Endothelial cell of umbilical vein (primary cell): ENCODE results near the gene TIMM21. TPM values are rescaled to one million over a fixed set of nuclear protein-coding genes. Genes with fewer than 3 reads are reported as not detected.

Experiments used
- BruUV-seq: library from RNA; stranded (reverse); fragments of 400-500 nt; replicated peaks from 2 replicates; lab custom pipeline; 2021; lab: Mats Ljungman, UMichigan
- CTCF ChIA-PET: fragments of 300-600, 350-600 bp; sonication (Branson Sonifier 250); formaldehyde crosslinking; loops from one replicate; lab custom pipeline; 2021; ENCODE audit warnings: antibody characterized with exemption, inconsistent platforms; lab: Charles Lee
- POLR2A ChIA-PET: fragments of 300-600, 350-600 bp; sonication (Branson Sonifier 250); formaldehyde crosslinking; loops from one replicate; lab custom pipeline; 2021; ENCODE audit warnings: antibody characterized with exemption, inconsistent platforms; lab: Charles Lee
- DNase-seq: peaks from one replicate; pipeline ENCODE4 v3.0.0-alpha.2; 2011; ENCODE audit warnings: low read depth, low spot score
- FAIRE-seq: peaks from 2 replicates; lab custom pipeline; 2011; peaks lifted over from hg19 to GRCh38; lab: Jason Lieb, UNC
- H2AFZ ChIP-seq: 2 replicates; pipeline ENCODE4 v1.6.0; 2012; ENCODE audit warnings: low read depth, low read length, control low read depth, inconsistent platforms
- H3K27ac ChIP-seq: 2 replicates; pipeline ENCODE4 v1.5.1; 2011; ENCODE audit warnings: low read depth, mild to moderate bottlenecking, control low read depth, low read length, moderate library complexity; ENCODE audit not compliant: insufficient read depth
- H3K27me3 ChIP-seq, 2 experiments: 2 replicates each; pipeline versions ENCODE4 v1.6.0 to v1.6.1; 2011; ENCODE audit warnings: low read length in 2 of 2, mixed read lengths in 1 of 2; ENCODE audit not compliant: control insufficient read depth in 2 of 2, insufficient read depth in 2 of 2
- H3K36me3 ChIP-seq, 2 experiments: 2 replicates in 1 of 2; 3 replicates in 1 of 2; pipeline ENCODE4 v1.5.1; 2011; ENCODE audit warnings: low read length in 2 of 2, mild to moderate bottlenecking in 1 of 2, moderate library complexity in 1 of 2; ENCODE audit not compliant: control insufficient read depth in 2 of 2, insufficient read depth in 2 of 2; ENCODE audit errors: extremely low read depth in 1 of 2
- H3K4me1 ChIP-seq: 3 replicates; pipeline ENCODE4 v1.5.1; 2011; ENCODE audit warnings: mild to moderate bottlenecking, low read length; ENCODE audit not compliant: control insufficient read depth, insufficient read depth; ENCODE audit errors: extremely low read depth
- H3K4me2 ChIP-seq: 2 replicates; pipeline ENCODE4 v1.6.1; 2011; ENCODE audit warnings: low read length, control low read depth, mixed read lengths; ENCODE audit not compliant: insufficient read depth
- H3K4me3 ChIP-seq, 3 experiments: fragments of 200-600 bp in 1 of 3; sonication (generic), shearing (Covaris generic) in 1 of 3; replicated peaks in 1 of 3; 2 replicates each; pipeline ENCODE4 v1.5.1; 2011 to 2016; ENCODE audit warnings: control low read depth in 3 of 3, low read length in 3 of 3, mild to moderate bottlenecking in 2 of 3, inconsistent platforms in 1 of 3, low read depth in 1 of 3, moderate library complexity in 1 of 3; ENCODE audit not compliant: insufficient read depth in 1 of 3
- H3K79me2 ChIP-seq: 2 replicates; pipeline ENCODE4 v1.6.0; 2012; ENCODE audit warnings: low read length, inconsistent platforms; ENCODE audit not compliant: control insufficient read depth, insufficient read depth
- H3K9ac ChIP-seq: replicated peaks from 2 replicates; pipeline ENCODE3; 2011; ENCODE audit warnings: low read length, control low read depth; ENCODE audit not compliant: insufficient read depth; ENCODE audit errors: extremely low read depth
- H3K9me1 ChIP-seq: replicated peaks from 3 replicates; pipeline ENCODE4 v1.6.0; 2011; ENCODE audit warnings: mild to moderate bottlenecking, low read length; ENCODE audit not compliant: control insufficient read depth, insufficient read depth; ENCODE audit errors: extremely low read depth
- H3K9me3 ChIP-seq: replicated peaks from 2 replicates; pipeline ENCODE4 v1.5.1; 2012; ENCODE audit warnings: low read length, inconsistent platforms; ENCODE audit not compliant: control insufficient read depth, insufficient read depth
- H4K20me1 ChIP-seq: replicated peaks from 2 replicates; pipeline ENCODE3; 2011; ENCODE audit warnings: mild to moderate bottlenecking, low read length; ENCODE audit not compliant: control insufficient read depth, insufficient read depth; ENCODE audit errors: extremely low read depth
- CTCF ChIP-seq, 2 donors: IDR thresholded peaks; 1 replicate in 1 of 2; 2 replicates in 1 of 2; pipeline ENCODE4 v1.5.1; 2011; ENCODE audit warnings: low read length in 2 of 2, mild to moderate bottlenecking in 2 of 2, moderate library complexity in 2 of 2, control low read depth in 1 of 2, inconsistent platforms in 1 of 2, low read depth in 1 of 2; ENCODE audit not compliant: insufficient read depth in 1 of 2; ENCODE audit errors: extremely low read depth in 1 of 2
- EZH2 ChIP-seq: IDR thresholded peaks from 2 replicates; pipeline ENCODE4 v1.6.1; 2012; ENCODE audit warnings: borderline replicate concordance, low read depth, mild to moderate bottlenecking, moderate library complexity, low read length, inconsistent platforms; ENCODE audit not compliant: severe bottlenecking
- FOS ChIP-seq: IDR thresholded peaks from 2 replicates; pipeline ENCODE4 v1.6.1; 2011; ENCODE audit warnings: mild to moderate bottlenecking, low read length, moderate library complexity, borderline replicate concordance; ENCODE audit not compliant: insufficient read depth
- GATA2 ChIP-seq: IDR thresholded peaks from 2 replicates; pipeline ENCODE4 v1.7.0; 2011; ENCODE audit warnings: low read depth, mild to moderate bottlenecking, moderate library complexity, mixed read lengths, low read length; ENCODE audit not compliant: insufficient read length, insufficient read depth
- JUN ChIP-seq: IDR thresholded peaks from 2 replicates; pipeline ENCODE4 v1.6.1; 2011; ENCODE audit warnings: borderline replicate concordance, low read depth; ENCODE audit not compliant: insufficient read length, insufficient read depth
- MAX ChIP-seq: IDR thresholded peaks from 2 replicates; pipeline ENCODE4 v1.6.1; 2011; ENCODE audit not compliant: insufficient read depth, insufficient read length
- MYC ChIP-seq: IDR thresholded peaks from one replicate; pipeline ENCODE4 v1.6.1; 2011; ENCODE audit warnings: mild to moderate bottlenecking, low read depth, low read length
- POLR2A ChIP-seq: IDR thresholded peaks from 2 replicates; pipeline ENCODE4 v1.6.1; 2012; ENCODE audit warnings: low read depth, mild to moderate bottlenecking, control low read depth, low read length
- POLR2AphosphoS5 ChIP-seq: IDR thresholded peaks from 2 replicates; pipeline ENCODE4 v1.6.1; 2012; ENCODE audit warnings: low read depth, mild to moderate bottlenecking, control low read depth, low read length, moderate library complexity; ENCODE audit not compliant: insufficient read depth
- dilution Hi-C: fragments of 300-500 bp; cut with MboI; formaldehyde crosslinking; loops from one replicate; pipeline ENCODE4 v1.15.0; 2019; ENCODE audit warnings: low sequenced_read_pairs; ENCODE audit not compliant: extremely low pct_ligation_motif_present
- intact Hi-C: fragments of 100-400 bp; cut with micrococcal nuclease; formaldehyde crosslinking; loops from one replicate; pipeline ENCODE4 v1.10.0; 2022
- polyA plus RNA-seq, 4 experiments: library from polyadenylated mRNA; depleted of rRNA in 3 of 4; stranded (reverse) in 3 of 4; unstranded in 1 of 4; fragments of >200 nt; gene quantifications; 2 replicates each; pipeline versions ENCODE4 v1.2.1 to v1.2.3, GENCODE V29; 2011 to 2012; ENCODE audit warnings: missing spikeins in 1 of 4
- total RNA-seq: library from RNA; stranded (reverse); gene quantifications from 2 replicates; pipeline ENCODE4 v1.2.3, GENCODE V29; 2021

TIMM21 gene
- total and polyA plus RNA-seq, 2 donors (not counting 3 experiments of a cell fraction or from before 2014, with no cell fraction given): 22.9 to 38.9 TPM

- dilution Hi-C loops: no loop called here
- Histone ChIP-seq H4K20me1 (no peaks in the 10 kb centered on the region), H2AFZ (no peak overlapping the region), H3K9me3 (no peaks in the 10 kb centered on the region), H3K36me3 (no peaks in the 10 kb centered on the region), H3K79me2 (no peaks in the 10 kb centered on the region), H3K4me2 (no peak overlapping the region), H3K4me1 (no peaks in the 10 kb centered on the region), H3K9ac (no peak overlapping the region), H3K9me1 (no peaks in the 10 kb centered on the region), H3K27ac (no peak overlapping the region), H3K27me3 (no peaks in the 10 kb centered on the region), H3K4me3 (no peak overlapping the region)
- TF ChIP-seq GATA2: no peak
- no peak for TF ChIP-seq MYC
- no peak for TF ChIP-seq EZH2
- TF ChIP-seq FOS: no peak
- TF ChIP-seq JUN: no peak
- no peak for TF ChIP-seq POLR2AphosphoS5
- no peak for TF ChIP-seq MAX
- no peak for TF ChIP-seq POLR2A
- TF ChIP-seq CTCF (IDR thresholded peaks at IDR 0.05; ENCODE audit: extremely low read depth in 1 of 2, insufficient read depth in 1 of 2, low read depth in 1 of 2, low read length in 2 of 2): no peak
- intact Hi-C loops: no loop called here
- no peak for DNase-seq
- CTCF ChIA-PET: no interaction called here
- no TSS peak for BruUV-seq
- POLR2A ChIA-PET: no interaction called here
- FAIRE-seq: no peak
Observed at GRCh38 chr18:74114116-74114515, 34.2 kb upstream of the TIMM21 start.
